Transverse colon (tissue), 4 donors: ENCODE data around the gene CPZ. TPM values are rescaled to one million over a fixed set of nuclear protein-coding genes. Genes with fewer than 3 reads are reported as not detected.

Experiments
- DNase-seq: peaks from one replicate; pipeline ENCODE4 v3.0.0-alpha.2; 2019
- H3K27ac ChIP-seq, 4 donors: fragments of 200-600 bp; sonication (generic); 2 replicates each; pipeline ENCODE4 v1.5.1; 2016 to 2018; ENCODE audit warnings: inconsistent platforms in 4 of 4
- H3K27me3 ChIP-seq: fragments of 200-600 bp; sonication (generic); 2 replicates; pipeline ENCODE4 v1.5.1; 2017; ENCODE audit warnings: inconsistent platforms
- H3K36me3 ChIP-seq, 4 donors: fragments of 200-600 bp; sonication (generic); 2 replicates each; pipeline ENCODE4 v1.5.1; 2017 to 2019; ENCODE audit warnings: inconsistent platforms in 4 of 4
- H3K4me1 ChIP-seq, 4 donors: fragments of 200-600 bp; sonication (generic); 2 replicates each; pipeline ENCODE4 v1.5.1; 2017 to 2020; ENCODE audit warnings: inconsistent platforms in 4 of 4
- H3K4me3 ChIP-seq, 4 donors: fragments of 200-600 bp; sonication (generic); 1 replicate in 1 of 4; 2 replicates in 3 of 4; pipeline versions ENCODE4 v1.5.1 to v1.6.1; 2017 to 2019; ENCODE audit warnings: inconsistent platforms in 4 of 4
- H3K9me3 ChIP-seq, 2 donors: fragments of 200-600 bp; sonication (generic); 2 replicates each; pipeline ENCODE4 v1.5.1; 2017 to 2019; ENCODE audit warnings: inconsistent platforms in 2 of 2
- CTCF ChIP-seq, 5 experiments: fragments of 200-600 bp in 3 of 5; fragments of 450-650 bp in 2 of 5; sonication (generic) in 3 of 5; IDR thresholded peaks; 1 replicate in 2 of 5; 2 replicates in 3 of 5; pipeline ENCODE4 v1.5.1; 2016 to 2017; ENCODE audit warnings: antibody characterized with exemption in 5 of 5, inconsistent platforms in 3 of 5, mild to moderate bottlenecking in 2 of 5, moderate library complexity in 1 of 5
- EP300 ChIP-seq: sonication (generic); formaldehyde crosslinking; IDR thresholded peaks from one replicate; pipeline ENCODE4 v1.6.1; 2017; ENCODE audit warnings: antibody characterized with exemption, low read depth
- POLR2A ChIP-seq: fragments of 450-650 bp; IDR thresholded peaks from one replicate; pipeline ENCODE4 v1.6.1; 2016; ENCODE audit warnings: antibody characterized with exemption, mild to moderate bottlenecking, moderate library complexity
- POLR2AphosphoS5 ChIP-seq, 3 donors: sonication (generic); formaldehyde crosslinking; IDR thresholded peaks; one replicate each; pipeline ENCODE4 v1.6.1; 2016; ENCODE audit warnings: antibody characterized with exemption in 3 of 3
- WGBS, 2 donors: methylation state at CpG; one replicate each; pipeline ENCODE4 v1.1.5; 2018; ENCODE audit warnings: low coverage in 1 of 2; 5-methylcytosine and 5-hydroxymethylcytosine counted together
- in situ Hi-C, 4 donors: fragments of 200-750 bp; cut with MboI; loops; one replicate each; pipeline versions ENCODE4 v1.15.0 to v1.15.1; 2017; ENCODE audit warnings: low sequenced_read_pairs in 3 of 4, low pct_ligation_motif_present in 1 of 4, low pct_unique_long_range_greater_than_20kb in 1 of 4
- intact Hi-C: fragments of 100-400 bp; cut with DNase I; formaldehyde crosslinking; loops from one replicate; pipeline ENCODE4 v1.15.1; 2023; ENCODE audit warnings: low total_unique reads
- total RNA-seq, 4 donors: library from RNA; depleted of rRNA; stranded (reverse); fragments of >200 nt; gene quantifications; one replicate each; pipeline ENCODE4 v1.1.0, GENCODE V29; 2016

Gene CPZ
- total RNA-seq, 4 donors from 2014 or later, result 0.96 to 2.1 TPM; not detected in 2

- WGBS, 2 donors, result 53 to 100% methylated on average over 1 to 15 of the region's 17 CpGs
- DNase-seq, result no peak
- intact Hi-C loops, result no loop called here
Observed at GRCh38 chr4:8656711-8657380, 64.3 kb downstream of the CPZ start.

DNA sequence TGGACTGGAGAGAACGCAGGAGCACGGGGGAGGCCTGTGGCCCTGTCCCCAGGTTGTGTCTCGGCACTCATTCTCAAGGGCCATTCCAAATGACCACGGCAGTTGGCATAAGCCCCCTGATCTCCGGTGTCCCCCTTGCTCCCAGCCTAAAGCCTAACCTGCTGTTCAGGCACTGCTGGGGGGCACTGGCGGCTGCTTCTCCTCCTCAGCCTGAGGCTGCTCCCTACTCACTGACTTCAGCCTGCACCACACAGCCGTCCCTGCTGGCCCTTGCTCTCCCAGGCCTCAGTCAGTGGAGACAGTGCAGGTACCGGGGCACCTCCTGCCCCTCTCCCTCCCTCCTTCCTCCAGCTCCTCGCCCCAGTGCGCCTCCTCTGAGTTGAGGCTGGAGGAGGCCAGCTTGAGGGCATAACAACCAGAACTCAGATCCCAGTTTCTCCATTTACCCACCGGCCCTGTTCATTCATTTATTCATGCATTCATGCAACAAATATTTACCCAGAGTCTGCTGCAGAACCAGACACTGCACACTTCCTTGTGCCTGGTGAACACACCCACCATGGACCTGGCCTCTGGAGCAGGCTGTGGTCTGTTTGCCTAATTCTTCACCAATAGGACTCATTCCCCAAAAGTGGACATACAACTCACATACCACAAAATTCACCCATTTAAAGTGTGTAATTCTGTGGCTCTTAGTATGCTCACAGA, 65.0 kb downstream of the CPZ start:
- Histone ChIP-seq H3K27ac (no peak overlapping the region), H3K4me3 (no peak overlapping the region), H3K27me3 (peaks cover 17% of the 10 kb centered on the region), H3K4me1 (no peaks in the 10 kb centered on the region), H3K9me3 (no peaks in the 10 kb centered on the region), H3K36me3 (no peaks in the 10 kb centered on the region)
- TF ChIP-seq EP300 (no peak), POLR2A (no peak), POLR2AphosphoS5 (IDR thresholded peaks at IDR 0.05) (no peak), CTCF (IDR thresholded peaks at IDR 0.05) (no peak)
- 70 to 72% methylated on average over 2 to 11 of the region's 11 CpGs for WGBS, 2 donors
- DNase-seq, result no peak
- intact Hi-C loops, result no loop called here
- in situ Hi-C loops, result no loop called here

More at GRCh38 chr4:8656711-8657380, 64.3 kb downstream of the CPZ start:
- Histone ChIP-seq H3K27me3 (peaks cover 12% of the 10 kb centered on the region), H3K9me3 (no peaks in the 10 kb centered on the region), H3K27ac (no peak overlapping the region), H3K4me1 (no peaks in the 10 kb centered on the region), H3K36me3 (no peaks in the 10 kb centered on the region), H3K4me3 (no peak overlapping the region)
- in situ Hi-C loops, result no loop called here
- TF ChIP-seq POLR2A (no peak), POLR2AphosphoS5 (IDR thresholded peaks at IDR 0.05) (no peak), CTCF (IDR thresholded peaks at IDR 0.05) (no peak), EP300 (no peak)

GRCh38 chr4:8662776-8663175, 70.2 kb downstream of the CPZ start:
- Histone ChIP-seq H3K27me3 (peaks cover 34% of the 10 kb centered on the region), H3K4me3 (no peak overlapping the region), H3K36me3 (no peaks in the 10 kb centered on the region), H3K4me1 (no peaks in the 10 kb centered on the region), H3K27ac (no peak overlapping the region), H3K9me3 (no peaks in the 10 kb centered on the region)
- DNase-seq, result no peak
- WGBS, 2 donors, result 69 to 78% methylated on average over 1 to 9 of the region's 9 CpGs
- intact Hi-C loops, result no loop called here
- TF ChIP-seq EP300 (no peak), POLR2AphosphoS5 (IDR thresholded peaks at IDR 0.05) (no peak), POLR2A (no peak), CTCF (IDR thresholded peaks at IDR 0.05) (no peak)
- in situ Hi-C loops, result no loop called here

- no peaks in the 10 kb centered on the region for H3K36me3 ChIP-seq
- peaks cover 44% of the 10 kb centered on the region for H3K27me3 ChIP-seq
- H3K4me1 ChIP-seq, result no peaks in the 10 kb centered on the region
- TF ChIP-seq POLR2A, result no peak
- TF ChIP-seq EP300, result no peak
- no peak for TF ChIP-seq POLR2AphosphoS5 (IDR thresholded peaks at IDR 0.05)
- no peak for TF ChIP-seq CTCF (IDR thresholded peaks at IDR 0.05)
- no peak overlapping the region for H3K4me3 ChIP-seq
- DNase-seq, result no peak
- no peak overlapping the region for H3K27ac ChIP-seq
- in situ Hi-C loops, result no loop called here
- H3K9me3 ChIP-seq, result no peaks in the 10 kb centered on the region
- intact Hi-C loops, result no loop called here
- WGBS, 2 donors, result 64% methylated on average over 18 of the region's 18 CpGs; no CpG with 5 or more reads in 1 of the 2 donors
Observed at GRCh38 chr4:8664031-8664805, 71.7 kb downstream of the CPZ start.
